B cell (primary cell): Measurements from ENCODE around the gene EXOSC2. TPM values are rescaled to one million over a fixed set of nuclear protein-coding genes. Genes with fewer than 3 reads are reported as not detected.

Experiments used
- ATAC-seq: fragments of 200-7000 bp; cut with Tn5 transposase; one replicate; pipeline ENCODE4 v1.10.0; 2021; ENCODE audit warnings: low read depth, mild to moderate bottlenecking, moderate number of reproducible peaks, moderate library complexity
- CTCF ChIA-PET: fragments of 350-600 bp; sonication (Branson Sonifier 250); formaldehyde crosslinking; loops from one replicate; lab custom pipeline; 2021; ENCODE audit warnings: antibody characterized with exemption, inconsistent platforms; lab: Charles Lee
- POLR2A ChIA-PET: fragments of 350-600 bp; sonication (Branson Sonifier 250); formaldehyde crosslinking; loops from one replicate; lab custom pipeline; 2021; ENCODE audit warnings: antibody characterized with exemption; lab: Charles Lee
- DNase-seq: peaks from one replicate; pipeline ENCODE4 v3.0.0; 2013
- H2AFZ ChIP-seq: 2 replicates; pipeline ENCODE4 v1.6.1; 2012; ENCODE audit warnings: mild to moderate bottlenecking, low read depth, low read length; ENCODE audit not compliant: insufficient read depth, poor library complexity, severe bottlenecking
- H3K27ac ChIP-seq, 2 donors: 1 replicate in 1 of 2; 2 replicates in 1 of 2; pipeline ENCODE4 v1.5.1; 2012 to 2013; ENCODE audit warnings: low read length in 2 of 2, mild to moderate bottlenecking in 2 of 2, moderate library complexity in 1 of 2
- H3K27me3 ChIP-seq, 4 experiments: fragments of 200-600 bp in 1 of 4; sonication (generic) in 1 of 4; replicated peaks in 1 of 4; 1 replicate in 2 of 4; 2 replicates in 2 of 4; pipeline versions ENCODE4 v1.6.1 to v1.7.0; 2013 to 2016; ENCODE audit warnings: low read length in 3 of 4, mild to moderate bottlenecking in 2 of 4, mixed read lengths in 1 of 4, moderate library complexity in 1 of 4; ENCODE audit not compliant: insufficient read depth in 4 of 4, control insufficient read depth in 3 of 4; ENCODE audit errors: control extremely low read depth in 1 of 4
- H3K36me3 ChIP-seq, 2 experiments: replicated peaks in 1 of 2; 1 replicate in 1 of 2; 2 replicates in 1 of 2; pipeline versions ENCODE4 v1.6.1 to v1.7.1; 2013; ENCODE audit warnings: low read length in 1 of 2; ENCODE audit not compliant: insufficient read depth in 2 of 2, control insufficient read depth in 1 of 2; ENCODE audit errors: control extremely low read depth in 1 of 2, extremely low read depth in 1 of 2
- H3K4me1 ChIP-seq, 2 donors: fragments of 200-600 bp in 1 of 2; sonication (generic) in 1 of 2; 1 replicate in 1 of 2; 2 replicates in 1 of 2; pipeline versions ENCODE4 v1.5.1 to v1.6.1; 2013 to 2017; ENCODE audit warnings: low read length in 2 of 2; ENCODE audit not compliant: control insufficient read depth in 2 of 2, insufficient read depth in 2 of 2
- H3K4me2 ChIP-seq: replicated peaks from 2 replicates; pipeline ENCODE3; 2012; ENCODE audit warnings: mild to moderate bottlenecking, low read depth, low read length; ENCODE audit not compliant: poor library complexity, severe bottlenecking
- H3K4me3 ChIP-seq, 5 experiments: fragments of 200-600 bp in 1 of 5; sonication (generic) in 1 of 5; 1 replicate in 3 of 5; 2 replicates in 2 of 5; pipeline versions ENCODE4 v1.5.1 to v1.7.0; 2011 to 2016; ENCODE audit warnings: low read length in 4 of 5, mild to moderate bottlenecking in 4 of 5, low read depth in 2 of 5, control low read depth in 1 of 5, moderate library complexity in 1 of 5; ENCODE audit not compliant: insufficient read depth in 1 of 5; ENCODE audit errors: control extremely low read depth in 1 of 5, extremely low read depth in 1 of 5
- H3K79me2 ChIP-seq: fragments of 200-600 bp; sonication (generic); one replicate; pipeline ENCODE4 v1.6.0; 2016; ENCODE audit warnings: low read length; ENCODE audit not compliant: control insufficient read depth, insufficient read depth
- H3K9ac ChIP-seq: fragments of 200-600 bp; sonication (generic); 2 replicates; pipeline ENCODE4 v1.6.1; 2017; ENCODE audit warnings: mild to moderate bottlenecking, low read length, moderate library complexity
- H3K9me3 ChIP-seq, 3 donors: one replicate each; pipeline versions ENCODE4 v1.6.1 to v1.7.1; 2013; ENCODE audit warnings: low read length in 2 of 3; ENCODE audit not compliant: control insufficient read depth in 2 of 3, insufficient read depth in 1 of 3; ENCODE audit errors: control extremely low read depth in 1 of 3
- H4K20me1 ChIP-seq: 2 replicates; pipeline ENCODE4 v1.6.0; 2012; ENCODE audit warnings: mild to moderate bottlenecking, low read length; ENCODE audit not compliant: insufficient read depth, control insufficient read depth, poor library complexity, severe bottlenecking
- H3K27ac Mint-ChIP-seq: one replicate; pipeline ENCODE4 v1.8.0; 2021; ENCODE audit warnings: mixed read lengths
- H3K27me3 Mint-ChIP-seq: one replicate; pipeline ENCODE4 v1.8.0; 2021; ENCODE audit warnings: mixed read lengths
- H3K4me1 Mint-ChIP-seq: one replicate; pipeline ENCODE4 v1.8.0; 2021; ENCODE audit warnings: mixed read lengths
- H3K4me3 Mint-ChIP-seq: one replicate; pipeline ENCODE4 v1.8.0; 2021; ENCODE audit warnings: mixed read lengths
- H3K9me3 Mint-ChIP-seq: one replicate; pipeline ENCODE4 v1.8.0; 2022; ENCODE audit warnings: mixed read lengths; ENCODE audit not compliant: insufficient read depth
- CTCF ChIP-seq: fragments of 200-600 bp; IDR thresholded peaks from one replicate; pipeline ENCODE4 v1.8.0; 2022; ENCODE audit warnings: antibody characterized with exemption, mild to moderate bottlenecking
- EZH2 ChIP-seq: IDR thresholded peaks from 2 replicates; pipeline ENCODE4 v1.6.1; 2012; ENCODE audit warnings: borderline replicate concordance, low read depth, mild to moderate bottlenecking, moderate library complexity, low read length; ENCODE audit not compliant: insufficient read depth, poor library complexity, severe bottlenecking
- WGBS: methylation state at CpG from one replicate; pipeline ENCODE4 v1.1.5; 2013; ENCODE audit warnings: missing lambda C conversion rate; ENCODE audit not compliant: insufficient coverage; 5-methylcytosine and 5-hydroxymethylcytosine counted together
- intact Hi-C: fragments of 100-400 bp; cut with micrococcal nuclease; formaldehyde crosslinking; loops from one replicate; pipeline ENCODE4 v1.10.0; 2022
- polyA plus RNA-seq: library from polyadenylated mRNA; depleted of rRNA; stranded (reverse); fragments of >200 nt; gene quantifications from 2 replicates; pipeline ENCODE4 v1.2.3, GENCODE V29; 2012
- total RNA-seq, 2 donors: library from RNA; stranded (reverse); fragments of 120-200 nt in 1 of 2; gene quantifications; 1 replicate in 1 of 2; 2 replicates in 1 of 2; pipeline versions ENCODE4 v1.2.3 to v1.2.4, GENCODE V29; 2013 to 2022

Gene EXOSC2
- total and polyA plus RNA-seq, 2 donors (not counting 1 experiment from before 2014, with no cell fraction given): 31.5 to 53.3 TPM

- peaks cover 0 to 92% (median 52%) of the 10 kb centered on the region in 4 experiments for H3K27me3 ChIP-seq
- no peak overlapping the region for H3K9ac ChIP-seq
- Mint-ChIP-seq H3K4me1 (peaks cover 28% of the 10 kb centered on the region), H3K27me3 (peaks cover 53% of the 10 kb centered on the region), H3K27ac (no peak overlapping the region), H3K4me3 (peak overlapping the region; percentile 29), H3K9me3 (no peaks in the 10 kb centered on the region)
- H3K4me1 ChIP-seq: peaks cover 62 to 70% of the 10 kb centered on the region in 2 donors
- peak overlapping the region; percentile 56 for H2AFZ ChIP-seq
- no peak for ATAC-seq
- ChIA-PET CTCF (interaction anchor here (1.0 kb wide), 1 partner anchor 18 kb away, joined by 3 read pairs; no protein-coding TSS in a partner anchor), POLR2A (no interaction called here)
- no peak for DNase-seq
- H3K36me3 ChIP-seq: no peaks in the 10 kb centered on the region
- peak; percentile 36 for TF ChIP-seq EZH2
- TF ChIP-seq CTCF: no peak
- H3K79me2 ChIP-seq: no peaks in the 10 kb centered on the region
- no peaks in the 10 kb centered on the region for H4K20me1 ChIP-seq
- no peak overlapping the region for H3K4me3 ChIP-seq
- peaks cover 0 to 30% (median 0%) of the 10 kb centered on the region in 3 donors for H3K9me3 ChIP-seq
- 12% methylated on average over 15 of the region's 19 CpGs for WGBS
- H3K4me2 ChIP-seq: peak overlapping the region; percentile 74
- intact Hi-C loops: no loop called here
- H3K27ac ChIP-seq: no peak overlapping the region
Observed at GRCh38 chr9:130663977-130664250, 29.7 kb upstream of the EXOSC2 start.

GRCh38 chr9:130664251-130665028 lies 29.1 kb upstream of the EXOSC2 start, which contains the start of gene PRDM12:
Gene PRDM12 (plus strand): TSS chr9:130664594. CDS start chr9:130664654, 60 bp downstream.
- TF ChIP-seq EZH2 (peak; percentile 60), CTCF (no peak)
- no peak within 1 kb of the TSS for H3K27ac Mint-ChIP-seq
- 10% methylated on average over 60 of the region's 76 CpGs for WGBS
- H3K4me2 ChIP-seq: peak within 1 kb of the TSS; percentile 74
- no peaks in the 10 kb centered on the region for H3K79me2 ChIP-seq
- no peaks in the 10 kb centered on the region for H3K36me3 ChIP-seq
- DNase-seq: peak; percentile 44
- no peaks in the 10 kb centered on the region for H4K20me1 ChIP-seq
- H3K4me1 Mint-ChIP-seq: peaks cover 27% of the 10 kb centered on the region
- peaks cover 62 to 67% of the 10 kb centered on the region in 2 donors for H3K4me1 ChIP-seq
- H3K27me3 Mint-ChIP-seq: peaks cover 51% of the 10 kb centered on the region
- peaks cover 0 to 87% (median 49%) of the 10 kb centered on the region in 4 experiments for H3K27me3 ChIP-seq
- intact Hi-C loops: no loop called here
- H2AFZ ChIP-seq: peak within 1 kb of the TSS; percentile 56
- H3K4me3 ChIP-seq: peak within 1 kb of the TSS in 1 of 5 experiments; percentile 8
- no peak within 1 kb of the TSS for H3K27ac ChIP-seq
- ChIA-PET POLR2A (no interaction called here), CTCF (interaction anchor here (1.0 kb wide), 1 partner anchor 18 kb away, joined by 3 read pairs; no protein-coding TSS in a partner anchor)
- H3K4me3 Mint-ChIP-seq: peak within 1 kb of the TSS; percentile 75
- peak within 1 kb of the TSS; percentile 26 for H3K9ac ChIP-seq
- no peaks in the 10 kb centered on the region for H3K9me3 Mint-ChIP-seq
- peaks cover 0 to 30% (median 0%) of the 10 kb centered on the region in 3 donors for H3K9me3 ChIP-seq
- ATAC-seq: no peak
